Midbrain (tissue), 1 donor: ENCODE results near the gene COA7.
A peak's percentile ranks its signal among the peaks of the same experiment; 100 is the strongest.
"Not testable (repeated sequence)": the region's sequence is repeated elsewhere in the genome, so short reads cannot be mapped to it uniquely, and the experiment has no call there.

Source experiments
- DNase-seq: peaks from one replicate; lab custom pipeline; 2025; lab: John Stamatoyannopoulos, UW

The COA7 gene

GRCh38 chr1:52697795-52698674 is at the start of gene COA7:
TSS of gene COA7 (minus strand) at chr1:52698347. CDS start at chr1:52698326, 21 bp downstream.
- peak; percentile 92 for DNase-seq

GRCh38 chr1:52747450-52747849 is 49.3 kb upstream of the COA7 start:
- DNase-seq, result no peak

- no peak for DNase-seq
These were observed 48.0 kb upstream of the COA7 start for GRCh38 chr1:52746189-52746588.

DNA sequence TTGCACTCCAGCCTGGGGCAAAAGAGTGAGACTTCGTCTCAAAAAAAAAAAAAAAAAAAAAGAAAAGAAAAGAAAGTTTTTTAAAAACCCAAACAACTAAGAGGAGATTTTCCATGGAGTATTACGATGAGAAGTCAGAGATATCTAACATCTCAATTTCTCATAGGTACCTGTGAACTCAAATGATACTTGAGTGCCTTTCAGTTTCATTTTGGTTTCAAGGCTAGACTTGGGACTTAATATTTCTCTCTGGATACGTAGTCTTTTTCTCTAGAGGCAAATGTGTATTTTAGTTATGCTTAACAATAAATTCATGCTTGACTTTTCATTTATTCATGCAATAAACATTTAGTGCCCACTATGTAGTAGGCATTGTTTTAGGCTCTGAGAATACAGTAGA is 43.1 kb upstream of the COA7 start:
- DNase-seq, result no peak

DNA sequence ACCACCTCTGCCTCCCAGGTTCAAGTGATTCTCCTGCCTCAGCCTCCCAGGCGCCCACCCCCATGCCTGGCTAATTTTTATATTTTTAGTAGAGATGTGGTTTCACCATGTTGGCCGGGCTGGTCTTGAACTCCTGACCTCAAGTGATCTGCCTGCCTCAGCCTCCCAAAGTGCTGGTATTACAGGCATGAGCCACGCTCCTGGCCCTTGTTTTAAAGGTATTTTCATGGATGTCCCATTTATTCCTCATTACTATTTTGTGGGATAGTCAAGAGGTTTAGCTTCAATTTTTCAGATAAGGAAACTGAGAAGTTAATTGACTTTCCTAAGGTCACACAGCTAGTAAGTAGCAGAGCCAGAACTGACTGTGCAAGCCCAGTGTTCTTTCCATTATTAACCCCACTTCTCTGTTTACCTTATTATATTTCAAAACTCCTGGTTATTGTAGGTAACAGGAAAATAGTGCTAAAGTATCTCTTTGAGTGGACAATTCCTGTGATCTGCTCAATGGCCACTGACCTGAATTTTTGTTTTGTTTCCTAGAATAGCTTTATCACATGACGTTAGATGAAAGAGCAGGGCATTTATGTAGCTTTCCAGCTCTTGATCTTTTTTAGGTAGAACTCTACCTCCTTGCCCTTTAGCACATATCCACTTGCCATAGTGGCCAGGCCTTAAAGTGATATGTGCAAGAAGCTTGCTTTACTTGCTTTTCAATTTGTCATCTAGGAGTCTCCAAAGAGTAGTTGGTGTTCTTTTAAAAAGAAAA is 41.7 kb upstream of the COA7 start:
- no peak for DNase-seq

DNA sequence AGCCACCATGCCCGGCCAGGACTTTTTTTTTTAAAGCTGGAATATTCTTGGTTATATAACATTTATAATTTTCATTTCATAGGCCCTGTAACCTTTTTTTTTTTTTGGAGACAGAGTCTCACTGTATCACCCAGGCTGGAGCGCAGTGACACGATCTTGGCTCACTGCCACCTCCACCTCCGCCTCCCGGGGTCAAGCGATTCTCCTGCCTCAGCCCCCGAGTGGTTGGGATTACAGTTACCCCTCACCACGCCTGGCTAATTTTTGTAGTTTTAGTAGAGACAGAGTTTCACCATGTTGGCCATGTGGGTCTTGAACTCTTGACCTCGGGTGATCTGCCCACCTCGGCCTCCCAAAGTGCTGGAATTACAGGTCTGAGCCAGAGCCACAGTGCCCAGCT is 40.7 kb upstream of the COA7 start:
- DNase-seq, result no peak

- DNase-seq, result no peak
These were observed 40.0 kb upstream of the COA7 start for GRCh38 chr1:52738148-52738547.

DNA sequence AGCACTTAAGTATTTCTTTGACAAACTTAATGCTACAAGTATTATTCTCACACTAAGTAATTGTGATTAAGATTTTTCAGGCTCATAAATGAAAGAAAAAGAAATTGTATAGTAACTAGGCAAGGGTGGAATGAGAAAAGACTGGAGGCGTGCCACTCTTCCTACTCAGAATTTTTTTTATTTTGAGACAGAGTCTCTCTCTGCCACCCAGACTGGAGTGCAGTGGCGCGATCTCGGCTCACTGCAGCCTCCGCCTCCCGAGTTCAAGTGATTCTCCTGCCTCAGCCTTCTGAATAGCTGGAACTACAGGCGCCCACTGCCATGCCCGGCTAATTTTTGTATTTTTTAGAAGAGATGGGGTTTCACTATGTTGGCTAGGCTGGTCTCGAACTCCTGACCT is 37.2 kb upstream of the COA7 start:
- DNase-seq, result not testable (repeated sequence)

DNA sequence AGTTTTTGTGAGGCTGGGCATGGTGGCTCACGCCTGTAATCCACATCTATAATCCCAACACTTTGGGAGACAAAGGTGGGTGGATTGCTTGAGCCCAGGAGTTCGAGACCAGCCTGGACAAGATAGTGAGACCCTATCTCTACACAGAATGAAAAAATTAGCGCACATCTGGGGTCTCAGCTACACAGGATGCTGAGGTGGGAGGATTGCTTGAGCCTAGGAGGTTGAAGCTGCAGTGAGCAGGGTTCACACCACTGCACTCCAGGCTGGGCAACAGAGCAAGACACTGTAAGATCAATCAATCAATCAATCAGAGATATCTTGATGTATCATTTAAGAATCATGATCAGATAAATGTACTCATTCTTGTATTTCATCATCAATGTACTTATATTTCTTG is 35.2 kb upstream of the COA7 start:
- DNase-seq, result no peak

DNA sequence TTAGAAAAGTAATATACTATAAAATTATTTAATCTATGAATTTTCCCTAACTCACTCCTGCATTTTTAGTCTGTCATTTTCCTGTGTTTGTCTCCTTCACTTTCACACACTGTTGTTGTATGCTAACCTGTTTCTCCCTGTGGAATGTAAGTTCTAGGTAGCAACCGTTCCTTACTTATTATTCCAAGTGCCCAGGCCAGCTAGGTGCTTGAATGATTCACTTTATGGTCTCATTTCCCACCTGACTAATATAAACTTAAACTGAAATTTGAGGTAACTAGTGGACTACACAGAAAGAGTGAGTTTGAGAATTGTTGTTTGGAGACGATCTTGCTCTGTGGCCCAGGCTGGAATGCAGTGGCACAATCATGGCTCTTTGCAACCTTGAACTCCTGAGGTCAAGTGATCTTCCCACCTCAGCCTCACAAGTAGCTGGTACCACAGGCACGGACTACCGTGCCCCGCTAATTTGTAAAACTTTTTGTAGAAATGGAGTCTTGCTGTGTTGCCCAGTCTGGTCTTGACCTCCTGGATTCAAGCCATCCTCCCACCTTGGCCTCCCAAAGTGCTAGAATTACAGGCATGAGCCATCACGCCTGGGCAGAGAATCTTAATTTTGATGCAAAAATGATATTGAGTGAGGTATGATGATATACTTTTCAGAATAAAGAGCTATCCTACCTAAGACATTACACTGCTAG is 30.0 kb upstream of the COA7 start:
- no peak for DNase-seq

DNA sequence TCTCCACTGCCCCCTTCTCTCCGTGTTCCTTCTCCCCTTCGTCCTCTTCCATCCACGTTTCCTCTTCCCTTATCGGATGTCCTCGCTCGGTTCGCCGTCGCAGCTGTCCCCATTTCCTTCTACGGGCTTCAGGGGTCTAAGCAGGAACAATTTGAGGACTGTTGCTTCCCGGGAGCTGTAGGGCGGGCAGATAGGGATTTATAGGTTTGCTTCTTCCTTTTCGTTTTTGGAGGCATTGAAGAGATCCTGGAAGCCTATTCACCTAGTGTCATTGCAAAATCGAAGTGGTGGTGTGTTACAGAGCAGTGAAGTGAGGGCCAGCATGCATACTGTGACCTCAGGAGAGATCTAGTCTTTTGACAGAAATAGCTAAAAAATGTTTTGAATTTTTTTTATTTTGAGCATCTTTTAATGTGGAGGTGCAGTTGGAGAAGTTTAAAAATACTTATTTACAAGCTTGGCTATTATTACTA is 29.0 kb upstream of the COA7 start:
- DNase-seq, result no peak

DNA sequence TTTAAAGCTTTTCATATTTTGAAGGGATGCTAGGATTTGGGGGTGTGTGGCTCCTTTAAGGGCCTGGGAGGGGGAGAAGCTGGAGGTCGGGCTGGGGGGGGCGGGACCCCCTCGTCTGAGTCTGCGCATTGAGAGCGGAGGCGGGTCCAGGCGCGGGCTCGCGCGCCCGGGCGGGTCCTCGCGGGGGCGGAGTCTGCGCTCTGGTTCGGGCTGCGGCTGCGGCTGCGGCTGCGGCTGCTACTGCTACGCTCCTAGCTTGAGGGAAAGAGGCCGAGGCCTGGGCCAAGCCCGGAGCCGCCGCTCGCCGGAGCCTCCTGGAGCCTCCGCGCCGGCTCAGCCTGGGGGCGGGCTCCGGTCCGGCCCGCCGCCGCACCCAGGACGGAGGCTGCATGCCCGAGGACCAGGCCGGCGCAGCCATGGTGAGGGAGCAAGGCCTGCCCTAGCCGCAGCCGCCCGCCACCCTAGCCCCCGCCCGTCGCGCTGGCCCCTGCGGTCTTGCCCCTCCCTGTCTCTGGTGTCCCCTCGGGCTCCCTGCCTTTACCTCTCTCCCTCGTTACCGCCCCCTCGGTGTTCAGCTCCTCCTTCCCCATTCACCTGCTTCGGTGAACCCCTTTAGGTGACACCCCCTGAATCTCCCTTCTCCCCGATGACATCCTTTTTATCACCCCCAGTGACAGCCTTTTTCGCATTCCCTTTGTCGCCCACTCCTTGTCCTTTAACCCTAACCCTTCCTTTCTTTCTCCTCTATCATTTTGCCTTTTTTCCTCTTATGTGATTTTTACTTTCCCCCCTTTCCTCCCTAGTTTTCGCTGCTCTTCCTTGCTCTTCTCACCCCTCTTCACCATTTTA is 28.3 kb upstream of the COA7 start, which contains the start of gene ZYG11B:
Gene ZYG11B, plus strand, starts transcription at position 189 of the 849 bp plus-strand sequence. Its CDS starts 201 bp downstream, at position 390.
- DNase-seq, result peak; percentile 87

DNA sequence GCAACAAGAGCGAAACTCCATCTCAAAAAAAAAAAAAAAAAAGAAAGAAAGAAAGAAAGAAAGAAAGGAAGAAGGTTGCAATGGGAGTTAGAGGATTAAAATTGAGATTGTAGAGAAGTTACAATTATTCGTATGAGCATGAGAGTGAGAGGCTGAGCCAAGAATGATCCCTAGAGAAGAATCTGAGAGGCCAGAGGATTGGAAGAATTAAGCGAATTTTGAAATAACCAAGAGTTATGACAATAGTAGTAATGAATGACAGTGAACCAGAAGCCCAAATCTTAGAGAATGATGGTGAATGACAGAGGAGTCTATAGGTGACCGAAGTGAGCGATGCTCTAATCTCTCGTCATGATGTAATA is 27.7 kb upstream of the COA7 start:
- DNase-seq, result no peak

- no peak for DNase-seq
These were observed 25.1 kb upstream of the COA7 start for GRCh38 chr1:52723260-52723659.

- not testable (repeated sequence) for DNase-seq
These were observed 17.1 kb upstream of the COA7 start for GRCh38 chr1:52715296-52715695.

DNA sequence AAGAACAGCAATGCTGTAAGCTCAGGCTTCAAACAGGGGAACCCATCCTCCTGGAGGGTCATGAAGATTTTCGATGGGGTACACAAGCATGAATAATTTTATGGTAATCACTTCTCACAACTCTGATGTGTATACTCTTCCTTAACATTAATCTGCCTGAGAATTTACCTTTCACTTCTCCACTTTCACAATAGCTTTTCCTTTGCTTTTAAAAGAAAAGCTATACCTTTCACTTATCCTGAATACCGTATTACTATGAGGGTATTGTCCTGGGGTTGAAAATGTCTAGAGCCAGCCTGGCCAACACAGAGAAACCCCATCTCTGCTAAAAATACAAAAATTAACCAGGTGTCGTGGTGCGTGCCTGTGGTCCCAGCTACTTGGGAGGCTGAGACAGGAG is 15.4 kb upstream of the COA7 start:
- DNase-seq, result no peak

GRCh38 chr1:52709016-52709415 is 10.9 kb upstream of the COA7 start:
- no peak for DNase-seq

DNA sequence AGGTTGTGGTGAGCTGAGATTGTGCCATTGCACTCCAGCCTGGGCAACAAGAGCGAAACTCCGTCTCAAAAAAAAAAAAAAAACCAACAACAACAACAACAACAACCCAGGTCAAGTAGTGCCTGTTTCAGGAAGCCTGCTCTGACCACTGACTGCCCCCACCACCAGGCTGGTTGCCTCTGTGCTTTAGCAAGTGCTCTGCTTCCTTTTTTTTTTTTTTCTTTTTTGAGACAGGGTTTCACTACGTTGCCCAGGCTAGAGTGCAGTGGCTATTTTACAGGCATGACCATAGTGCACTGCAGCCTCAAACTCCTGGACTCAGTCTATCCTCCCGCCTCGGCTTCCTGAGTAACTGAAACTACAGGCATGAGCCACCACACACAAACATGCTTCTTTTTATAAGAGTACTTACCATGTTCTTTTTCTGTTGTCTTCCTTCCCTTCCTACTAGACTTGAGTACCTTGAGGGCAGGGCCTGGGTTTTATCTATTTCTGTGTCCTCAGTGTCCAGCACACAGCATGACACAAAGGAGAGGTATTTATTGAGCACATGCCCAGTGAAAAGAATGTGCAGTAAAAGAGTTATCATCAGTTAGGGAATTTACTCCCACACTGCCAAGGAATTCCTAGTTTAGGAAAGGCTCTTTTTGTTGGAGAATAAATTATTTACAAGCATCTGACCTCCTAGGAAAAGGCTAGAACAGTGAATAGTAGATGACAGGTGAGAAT is 9.9 kb upstream of the COA7 start:
- no peak for DNase-seq

DNA sequence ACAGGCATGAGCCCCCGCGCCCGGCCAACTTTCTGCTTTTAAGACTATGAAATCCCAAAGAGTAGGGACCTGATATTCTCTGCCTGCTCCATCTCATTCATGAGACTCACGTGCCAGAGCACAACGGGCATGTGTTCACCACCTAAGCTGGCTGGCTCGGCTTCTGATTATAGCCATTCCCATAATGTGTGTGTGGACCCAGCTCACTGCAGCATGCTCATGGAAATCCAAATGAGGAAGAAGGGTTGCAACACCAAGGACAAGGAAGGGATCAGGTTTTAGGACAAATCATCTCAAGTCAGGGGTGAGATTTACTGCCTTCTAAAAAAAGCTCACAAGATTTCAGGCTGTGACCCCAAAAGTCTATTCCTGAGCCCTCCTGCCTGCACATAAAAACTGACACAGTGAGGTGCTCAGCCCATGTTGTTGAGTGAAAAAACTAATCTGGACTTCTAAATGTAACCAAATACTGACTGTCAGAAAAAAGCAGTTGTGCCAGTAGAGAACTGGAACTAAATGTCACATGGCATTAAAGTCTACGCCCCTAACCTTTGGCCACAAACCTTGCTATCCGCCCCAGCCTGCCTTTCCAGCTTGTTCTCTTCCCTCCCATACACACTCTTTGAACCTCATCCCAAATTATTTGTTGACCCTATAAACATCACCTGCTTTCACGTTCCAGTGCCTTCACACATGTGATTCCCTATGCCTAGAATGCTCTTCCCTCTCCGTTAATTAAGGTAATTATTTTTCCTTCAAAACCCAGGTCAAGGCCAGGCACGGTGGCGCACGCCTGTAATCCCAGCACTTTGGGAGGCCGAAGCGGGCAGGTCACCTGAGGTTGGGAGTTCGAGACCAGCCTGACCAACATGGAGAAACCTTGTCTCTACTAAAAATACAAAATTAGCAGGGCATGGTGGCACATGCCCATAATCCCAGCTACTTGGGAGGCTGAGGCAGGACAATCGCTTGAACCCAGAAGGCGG is 9.1 kb upstream of the COA7 start:
- DNase-seq, result no peak
